NB4 (cell line): ENCODE results near the gene DYSF.

Experiments
- DNase-seq: peaks from one replicate; pipeline ENCODE4 v3.0.0; 2010; ENCODE audit warnings: low read depth
- H3K4me3 ChIP-seq: one replicate; pipeline ENCODE4 v1.5.1; 2011; ENCODE audit warnings: mild to moderate bottlenecking, low read depth, low read length, moderate library complexity
- MYC ChIP-seq: IDR thresholded peaks from 2 replicates; pipeline ENCODE4 v1.6.1; 2011; ENCODE audit warnings: low read depth, low read length
- POLR2A ChIP-seq: IDR thresholded peaks from 2 replicates; pipeline ENCODE4 v1.6.1; 2011; ENCODE audit warnings: mild to moderate bottlenecking; ENCODE audit not compliant: insufficient read length; ENCODE audit errors: extremely low read depth
- TF ChIP-seq, protein P1 (sequence below): IDR thresholded peaks from 2 replicates; pipeline ENCODE4 v1.6.1; 2011; ENCODE audit warnings: low read depth, low read length
- TF ChIP-seq, protein P2 (sequence below): IDR thresholded peaks from one replicate; pipeline ENCODE4 v1.5.1; 2012; ENCODE audit warnings: low read depth, low read length

DYSF gene

DNA sequence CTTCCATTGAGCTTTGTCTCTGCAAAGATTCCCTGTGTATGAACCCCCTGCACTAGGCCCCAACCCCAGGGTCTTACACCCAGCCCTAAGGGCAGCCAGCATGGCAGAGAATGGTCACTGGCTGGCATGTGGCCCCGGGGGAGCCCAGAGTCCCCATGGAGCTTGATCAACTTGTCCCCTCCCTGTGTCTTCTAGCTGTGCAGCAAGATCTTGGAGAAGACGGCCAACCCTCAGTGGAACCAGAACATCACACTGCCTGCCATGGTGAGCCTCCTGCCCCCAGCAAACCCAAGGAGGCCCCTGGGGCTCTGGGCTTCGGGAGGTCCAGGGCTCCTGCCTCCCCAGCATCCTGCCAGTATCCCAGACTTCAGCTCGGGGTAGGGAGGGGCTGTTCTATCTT lies 81.5 kb downstream of the DYSF start:
- TF ChIP-seq POLR2A (no peak), MYC (no peak)
- TF ChIP-seq, protein P1, sequence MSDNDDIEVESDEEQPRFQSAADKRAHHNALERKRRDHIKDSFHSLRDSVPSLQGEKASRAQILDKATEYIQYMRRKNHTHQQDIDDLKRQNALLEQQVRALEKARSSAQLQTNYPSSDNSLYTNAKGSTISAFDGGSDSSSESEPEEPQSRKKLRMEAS, result no peak
- TF ChIP-seq, protein P2, sequence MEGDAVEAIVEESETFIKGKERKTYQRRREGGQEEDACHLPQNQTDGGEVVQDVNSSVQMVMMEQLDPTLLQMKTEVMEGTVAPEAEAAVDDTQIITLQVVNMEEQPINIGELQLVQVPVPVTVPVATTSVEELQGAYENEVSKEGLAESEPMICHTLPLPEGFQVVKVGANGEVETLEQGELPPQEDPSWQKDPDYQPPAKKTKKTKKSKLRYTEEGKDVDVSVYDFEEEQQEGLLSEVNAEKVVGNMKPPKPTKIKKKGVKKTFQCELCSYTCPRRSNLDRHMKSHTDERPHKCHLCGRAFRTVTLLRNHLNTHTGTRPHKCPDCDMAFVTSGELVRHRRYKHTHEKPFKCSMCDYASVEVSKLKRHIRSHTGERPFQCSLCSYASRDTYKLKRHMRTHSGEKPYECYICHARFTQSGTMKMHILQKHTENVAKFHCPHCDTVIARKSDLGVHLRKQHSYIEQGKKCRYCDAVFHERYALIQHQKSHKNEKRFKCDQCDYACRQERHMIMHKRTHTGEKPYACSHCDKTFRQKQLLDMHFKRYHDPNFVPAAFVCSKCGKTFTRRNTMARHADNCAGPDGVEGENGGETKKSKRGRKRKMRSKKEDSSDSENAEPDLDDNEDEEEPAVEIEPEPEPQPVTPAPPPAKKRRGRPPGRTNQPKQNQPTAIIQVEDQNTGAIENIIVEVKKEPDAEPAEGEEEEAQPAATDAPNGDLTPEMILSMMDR, result no peak
- DNase-seq, result no peak
- no peak overlapping the region for H3K4me3 ChIP-seq

DNA sequence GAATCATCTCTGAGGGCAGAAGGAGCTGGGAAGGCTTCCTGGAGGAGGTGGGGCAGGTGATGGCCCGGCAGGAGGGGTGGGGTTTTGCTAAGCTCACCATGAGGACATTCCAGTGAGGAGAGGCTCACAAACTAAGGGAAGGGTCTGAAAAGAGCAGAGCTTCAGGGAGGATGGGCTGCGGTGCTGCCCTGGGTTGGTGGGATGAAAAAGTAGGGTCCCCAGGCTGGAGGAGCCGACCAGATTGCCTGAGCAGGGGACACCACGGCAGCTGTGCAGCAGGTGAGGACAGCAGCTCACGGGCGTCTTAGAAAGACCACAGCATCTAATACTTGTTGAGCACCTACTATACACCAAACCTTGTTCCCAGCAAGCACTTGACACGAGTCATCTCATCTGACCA lies 82.2 kb downstream of the DYSF start:
- no peak for DNase-seq
- no peak for TF ChIP-seq POLR2A
- TF ChIP-seq, protein P1, result no peak
- no peak for TF ChIP-seq MYC
- TF ChIP-seq, protein P2, result no peak
- H3K4me3 ChIP-seq, result no peak overlapping the region

DNA sequence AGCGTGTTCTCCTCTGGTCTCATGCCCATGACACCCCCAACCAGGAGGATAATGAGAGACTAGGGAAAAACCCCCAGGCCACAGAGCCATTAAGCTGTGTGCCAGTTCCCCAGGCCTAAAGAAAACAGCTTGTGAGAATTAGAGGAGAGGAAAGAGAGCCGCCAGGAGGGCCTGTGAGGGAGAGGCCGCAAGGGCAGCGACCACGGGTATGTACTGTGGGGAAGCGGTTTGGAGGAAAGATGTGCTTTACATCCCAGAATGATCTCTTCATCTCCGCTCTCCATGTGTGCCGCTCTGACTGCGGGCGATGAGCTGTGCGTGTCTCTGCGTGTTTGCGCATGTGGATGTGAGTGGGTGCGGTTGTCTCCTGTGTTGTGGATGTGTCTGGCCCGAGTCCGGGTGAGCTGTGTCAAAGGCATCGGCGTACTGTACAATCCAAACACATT lies 82.9 kb downstream of the DYSF start:
- no peak for DNase-seq
- H3K4me3 ChIP-seq, result no peak overlapping the region
- TF ChIP-seq POLR2A, result no peak
- TF ChIP-seq, protein P2, result no peak
- TF ChIP-seq, protein P1, result no peak
- no peak for TF ChIP-seq MYC

DNA sequence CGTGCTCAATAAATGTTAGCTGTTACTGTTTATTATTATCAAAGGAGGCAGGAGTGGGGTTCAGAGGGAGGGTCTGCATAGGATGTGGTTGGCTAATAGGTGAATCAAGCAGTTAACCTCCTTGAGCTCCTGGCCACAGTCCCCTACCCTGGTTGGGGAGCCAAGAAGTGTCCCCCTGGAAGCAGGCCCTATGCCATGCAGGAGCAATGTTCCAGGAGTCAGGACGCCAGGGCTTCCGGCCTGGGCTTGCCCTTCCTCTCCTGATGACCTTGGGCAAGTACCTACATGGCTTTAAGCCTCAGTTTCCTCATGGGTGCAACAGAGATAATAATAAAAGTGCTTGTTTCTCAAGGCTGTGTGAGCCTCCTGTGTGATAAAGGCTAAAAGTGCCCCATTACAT lies 84.9 kb downstream of the DYSF start:
- no peak for DNase-seq
- no peak overlapping the region for H3K4me3 ChIP-seq
- TF ChIP-seq, protein P1, result no peak
- TF ChIP-seq, protein P2, result no peak
- TF ChIP-seq POLR2A, result no peak
- TF ChIP-seq MYC, result no peak

DNA sequence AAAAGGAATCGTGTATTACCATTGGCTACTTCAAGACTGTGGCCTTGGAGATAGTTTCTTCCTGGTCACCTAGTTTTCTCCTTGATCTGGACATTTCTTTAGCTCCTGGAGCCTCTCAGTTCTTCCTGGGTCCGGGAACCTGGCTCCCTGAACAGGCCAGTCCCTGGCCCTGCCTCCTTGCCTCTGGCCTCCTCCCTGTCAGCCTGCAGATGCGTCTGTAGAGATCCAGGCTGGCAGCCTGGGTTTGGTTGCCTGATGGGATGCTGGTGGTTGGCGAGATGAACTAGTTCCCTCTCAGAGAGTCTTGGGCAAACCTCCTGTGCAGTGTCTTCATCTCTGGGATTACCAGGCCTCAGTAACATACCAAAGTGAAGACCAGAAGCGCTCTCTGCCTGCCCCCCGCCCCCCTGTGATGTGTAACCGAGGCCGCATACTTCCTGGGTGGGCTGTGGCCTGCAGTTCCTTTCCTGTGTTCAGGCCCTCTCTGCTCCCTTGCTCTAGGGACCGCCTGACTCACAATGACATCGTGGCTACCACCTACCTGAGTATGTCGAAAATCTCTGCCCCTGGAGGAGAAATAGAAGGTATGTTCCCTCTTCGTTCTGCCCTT lies 85.4 kb downstream of the DYSF start:
- no peak overlapping the region for H3K4me3 ChIP-seq
- no peak for DNase-seq
- TF ChIP-seq, protein P2, result no peak
- TF ChIP-seq POLR2A (no peak), MYC (no peak)
- TF ChIP-seq, protein P1, result no peak
